ENCODE data around the gene SSC5D.

- TF ChIP-seq POLR2A (IDR thresholded peaks at IDR 0.05; ENCODE audit: low read length), result no peak
- TF ChIP-seq GATA1 (IDR thresholded peaks at IDR 0.05; ENCODE audit: low read depth, low read length), result no peak
Measured at GRCh38 chr19:55459551-55459949, 28.7 kb upstream of the SSC5D start.

Data from erythroblast (primary cell).